ENCODE results near the gene FRMD3.

Gene FRMD3

GRCh38 chr9:83266666-83267496, 271.3 kb downstream of the FRMD3 start:
- peak; percentile 8 for DNase-seq (ENCODE audit: low read depth)
- TF ChIP-seq, protein P1, sequence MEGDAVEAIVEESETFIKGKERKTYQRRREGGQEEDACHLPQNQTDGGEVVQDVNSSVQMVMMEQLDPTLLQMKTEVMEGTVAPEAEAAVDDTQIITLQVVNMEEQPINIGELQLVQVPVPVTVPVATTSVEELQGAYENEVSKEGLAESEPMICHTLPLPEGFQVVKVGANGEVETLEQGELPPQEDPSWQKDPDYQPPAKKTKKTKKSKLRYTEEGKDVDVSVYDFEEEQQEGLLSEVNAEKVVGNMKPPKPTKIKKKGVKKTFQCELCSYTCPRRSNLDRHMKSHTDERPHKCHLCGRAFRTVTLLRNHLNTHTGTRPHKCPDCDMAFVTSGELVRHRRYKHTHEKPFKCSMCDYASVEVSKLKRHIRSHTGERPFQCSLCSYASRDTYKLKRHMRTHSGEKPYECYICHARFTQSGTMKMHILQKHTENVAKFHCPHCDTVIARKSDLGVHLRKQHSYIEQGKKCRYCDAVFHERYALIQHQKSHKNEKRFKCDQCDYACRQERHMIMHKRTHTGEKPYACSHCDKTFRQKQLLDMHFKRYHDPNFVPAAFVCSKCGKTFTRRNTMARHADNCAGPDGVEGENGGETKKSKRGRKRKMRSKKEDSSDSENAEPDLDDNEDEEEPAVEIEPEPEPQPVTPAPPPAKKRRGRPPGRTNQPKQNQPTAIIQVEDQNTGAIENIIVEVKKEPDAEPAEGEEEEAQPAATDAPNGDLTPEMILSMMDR (IDR thresholded peaks at IDR 0.05; ENCODE audit: insufficient read depth, low read depth, low read length, missing control alignments): no peak
- H3K4me3 ChIP-seq (ENCODE audit: low read length): no peak overlapping the region

GRCh38 chr9:83266331-83266665, 271.9 kb downstream of the FRMD3 start:
- no peak overlapping the region for H3K4me3 ChIP-seq (ENCODE audit: low read length)
- no peak for DNase-seq (ENCODE audit: low read depth)
- TF ChIP-seq, protein P1 (IDR thresholded peaks at IDR 0.05; ENCODE audit: insufficient read depth, low read depth, low read length, missing control alignments): no peak

GRCh38 chr9:83264315-83264714, 273.9 kb downstream of the FRMD3 start:
- H3K4me3 ChIP-seq (ENCODE audit: low read length): no peak overlapping the region
- TF ChIP-seq, protein P1 (IDR thresholded peaks at IDR 0.05; ENCODE audit: insufficient read depth, low read depth, low read length, missing control alignments): no peak
- no peak for DNase-seq (ENCODE audit: low read depth)

DNA sequence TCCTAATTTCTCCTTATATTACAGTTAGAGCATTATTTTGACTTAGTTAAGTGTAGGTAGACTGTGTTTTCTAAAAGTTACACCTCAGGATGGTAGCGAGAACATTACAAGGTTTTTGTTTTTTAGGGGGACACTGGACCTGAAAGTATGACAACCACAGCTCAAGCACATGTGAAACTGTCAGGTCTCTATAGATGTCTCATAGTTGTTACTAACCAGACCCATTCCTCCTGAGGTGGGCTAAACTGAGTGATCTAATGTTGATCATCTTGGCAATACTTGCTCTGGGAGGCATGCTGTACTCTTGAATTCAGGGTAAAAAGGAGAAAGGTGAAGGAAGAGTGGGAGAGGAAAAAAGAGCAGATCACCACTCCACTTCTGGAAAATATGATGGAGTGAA, 278.6 kb downstream of the FRMD3 start:
- no peak for DNase-seq (ENCODE audit: low read depth)

GRCh38 chr9:83257937-83258891, 280.0 kb downstream of the FRMD3 start:
- TF ChIP-seq, protein P1 (IDR thresholded peaks at IDR 0.05; ENCODE audit: insufficient read depth, low read depth, low read length, missing control alignments): no peak
- H3K4me3 ChIP-seq (ENCODE audit: low read length): no peak overlapping the region
- DNase-seq (ENCODE audit: low read depth): no peak

More for the DNA sequence above, 278.6 kb downstream of the FRMD3 start:
- TF ChIP-seq, protein P1 (IDR thresholded peaks at IDR 0.05; ENCODE audit: insufficient read depth, low read depth, low read length, missing control alignments): no peak
- no peak overlapping the region for H3K4me3 ChIP-seq (ENCODE audit: low read length)

DNA sequence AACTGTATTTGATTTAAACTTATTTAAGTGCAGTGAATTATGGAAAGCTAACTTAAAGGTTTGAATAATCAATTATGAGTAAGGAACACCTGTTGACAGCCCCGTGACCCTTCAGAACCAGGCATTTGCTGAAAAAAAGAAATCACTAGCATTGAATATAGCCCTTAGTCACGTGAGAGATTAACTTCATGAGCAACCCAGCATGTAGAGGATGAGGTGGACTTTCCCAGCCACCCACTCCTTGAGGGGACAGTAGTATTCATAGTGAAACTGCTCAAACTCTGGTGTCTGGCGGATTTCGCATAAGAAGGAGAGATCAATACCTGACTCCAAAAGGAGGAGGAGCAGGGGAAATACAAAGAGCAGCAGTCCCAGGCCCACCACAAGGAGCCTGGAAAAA, 290.5 kb downstream of the FRMD3 start:
- TF ChIP-seq, protein P1 (IDR thresholded peaks at IDR 0.05; ENCODE audit: insufficient read depth, low read depth, low read length, missing control alignments): no peak
- H3K4me3 ChIP-seq (ENCODE audit: low read length): no peak overlapping the region
- DNase-seq (ENCODE audit: low read depth): no peak

Measured in epithelial cell of esophagus (primary cell).